ENCODE results near the gene SLAMF9.
A peak's percentile ranks its signal among the peaks of the same experiment; 100 is the strongest.

The SLAMF9 gene

GRCh38 chr1:159932296-159933285 lies 21.4 kb downstream of the SLAMF9 start:
- no peak for DNase-seq

- no peak for DNase-seq
Measured at GRCh38 chr1:159931795-159932173, 22.3 kb downstream of the SLAMF9 start.

- no peak for DNase-seq
Measured at GRCh38 chr1:159931101-159931794, 22.8 kb downstream of the SLAMF9 start.

- DNase-seq: no peak
Measured at GRCh38 chr1:159930634-159931033, 23.4 kb downstream of the SLAMF9 start.

GRCh38 chr1:159930216-159930615 lies 23.8 kb downstream of the SLAMF9 start:
- DNase-seq: no peak

- DNase-seq: no peak
Measured at GRCh38 chr1:159929155-159930051, 24.6 kb downstream of the SLAMF9 start.

GRCh38 chr1:159928491-159929050 lies 25.5 kb downstream of the SLAMF9 start:
- no peak for DNase-seq

GRCh38 chr1:159927849-159928431 lies 26.1 kb downstream of the SLAMF9 start:
- DNase-seq: no peak

GRCh38 chr1:159927211-159927848 lies 26.7 kb downstream of the SLAMF9 start:
- no peak for DNase-seq

GRCh38 chr1:159925719-159926078 lies 28.3 kb downstream of the SLAMF9 start:
- no peak for DNase-seq

GRCh38 chr1:159924791-159925718 lies 29.0 kb downstream of the SLAMF9 start, which contains the start of gene TAGLN2:
Gene TAGLN2 (minus strand): TSS chr1:159925507. CDS start chr1:159920509, 4,998 bp downstream.
- peak; percentile 53 for DNase-seq

- DNase-seq: peak; percentile 47
Measured at GRCh38 chr1:159924025-159924790, 29.8 kb downstream of the SLAMF9 start.

GRCh38 chr1:159923203-159924024 lies 30.6 kb downstream of the SLAMF9 start:
- peak; percentile 94 for DNase-seq

GRCh38 chr1:159922511-159923202 lies 31.4 kb downstream of the SLAMF9 start:
- no peak for DNase-seq

- DNase-seq: no peak
Measured at GRCh38 chr1:159921700-159922504, 32.1 kb downstream of the SLAMF9 start.

- DNase-seq: no peak
Measured at GRCh38 chr1:159921251-159921650, 32.8 kb downstream of the SLAMF9 start.

GRCh38 chr1:159920651-159921050 lies 33.4 kb downstream of the SLAMF9 start:
- DNase-seq: no peak

Measured in DMS153 (cell line).